H1 (cell line): Measurements from ENCODE around the gene TOR1B. TPM values are rescaled to one million over a fixed set of nuclear protein-coding genes. Genes with fewer than 3 reads are reported as not detected.

Experiments used
- CBX8 ChIP-seq: fragments of 300-800, 300-1000 bp; sonication (generic); IDR thresholded peaks from 2 replicates; pipeline ENCODE4 v1.7.1; 2016; ENCODE audit warnings: low read depth, low read length, borderline replicate concordance
- EZH2 ChIP-seq: fragments of 200-600 bp; sonication (generic); IDR thresholded peaks from 2 replicates; pipeline ENCODE4 v1.7.1; 2012; ENCODE audit warnings: low read depth, mild to moderate bottlenecking, moderate library complexity, low read length, inconsistent platforms; ENCODE audit not compliant: severe bottlenecking
- MAFK ChIP-seq: IDR thresholded peaks from 2 replicates; pipeline ENCODE4 v1.6.1; 2012; ENCODE audit warnings: low read depth, mild to moderate bottlenecking, improper control_type of control experiment, low read length
- polyA plus RNA-seq, 7 experiments: library from polyadenylated mRNA; depleted of rRNA in 3 of 7; stranded (reverse) in 5 of 7; unstranded in 2 of 7; fragments of >200 nt in 5 of 7; fragments of 200-250 nt in 2 of 7; gene quantifications; 1 replicate in 5 of 7; 2 replicates in 1 of 7; 4 replicates in 1 of 7; pipeline versions ENCODE4 v1.2.1 to v1.2.3, GENCODE V29; 2011 to 2013; ENCODE audit warnings: missing spikeins in 2 of 7, mixed read lengths in 2 of 7
- total RNA-seq: library from RNA; stranded (reverse); fragmentation: NEBNext Ultra II Directional; extraction: Animal tissue kit (Norgen Biotek cat#: 25700); gene quantifications from 2 replicates; pipeline ENCODE4 v1.2.1, GENCODE V29; 2021

The TOR1B gene
- total and polyA plus RNA-seq, 2 of the 8 experiments (the other 6 are each of a cell fraction or from before 2014, with no cell fraction given), result 11.4 to 17.4 TPM

- no peak for TF ChIP-seq CBX8
- TF ChIP-seq EZH2, result no peak
- no peak for TF ChIP-seq MAFK
Measured at GRCh38 chr9:129801504-129801903, 1.5 kb upstream of the TOR1B start (continued).
